ENCODE measurements around the gene NPLOC4.

NPLOC4 gene

GRCh38 chr17:81514489-81514738, 122.5 kb downstream of the NPLOC4 start:
- DNase-seq (ENCODE audit: insufficient read length, low spot score) (no peak), FAIRE-seq (no peak)
- no peak for TF ChIP-seq TAF1 (IDR thresholded peaks at IDR 0.05; ENCODE audit: low read depth, low read length)
- TF ChIP-seq PAX5 (IDR thresholded peaks at IDR 0.05; ENCODE audit: insufficient read depth, low read length, severe bottlenecking), result no peak
- TF ChIP-seq SPI1 (IDR thresholded peaks at IDR 0.05; ENCODE audit: low read depth, low read length), result no peak

GRCh38 chr17:81513753-81514488, 123.0 kb downstream of the NPLOC4 start:
- FAIRE-seq (no peak), DNase-seq (ENCODE audit: insufficient read length, low spot score) (no peak)
- TF ChIP-seq PAX5 (IDR thresholded peaks at IDR 0.05; ENCODE audit: insufficient read depth, low read length, severe bottlenecking), result no peak
- TF ChIP-seq POLR2A (IDR thresholded peaks at IDR 0.05; ENCODE audit: low read depth, low read length), result no peak

GRCh38 chr17:81513372-81513752, 123.5 kb downstream of the NPLOC4 start:
- DNase-seq (ENCODE audit: insufficient read length, low spot score) (no peak), FAIRE-seq (no peak)
- peak; percentile 67; the same call in 1 of the 2 replicates for TF ChIP-seq POLR2AphosphoS5 (IDR thresholded peaks at IDR 0.05; ENCODE audit: low read depth, low read length)
- TF ChIP-seq TAF1 (IDR thresholded peaks at IDR 0.05; ENCODE audit: low read depth, low read length), result no peak
- peak; percentile 68; the same call in 1 of the 2 replicates for TF ChIP-seq POLR2A (IDR thresholded peaks at IDR 0.05; ENCODE audit: low read depth, low read length)
- TF ChIP-seq SPI1 (IDR thresholded peaks at IDR 0.05; ENCODE audit: low read depth, low read length), result no peak
- no peak for TF ChIP-seq POU2F2 (IDR thresholded peaks at IDR 0.05; ENCODE audit: low read depth, low read length)
- no peak for TF ChIP-seq PAX5 (IDR thresholded peaks at IDR 0.05; ENCODE audit: insufficient read depth, low read length, severe bottlenecking)

- peak; percentile 59 for FAIRE-seq
Observed at GRCh38 chr17:81512562-81513371, 124.1 kb downstream of the NPLOC4 start, which contains the start of gene ACTG1. Gene ACTG1 (minus strand): TSS chr17:81512799. CDS start chr17:81512354, 445 bp downstream.

GRCh38 chr17:81511804-81512561, 124.9 kb downstream of the NPLOC4 start:
- no peak for DNase-seq (ENCODE audit: insufficient read length, low spot score)
- no peak for TF ChIP-seq SPI1 (IDR thresholded peaks at IDR 0.05; ENCODE audit: low read depth, low read length)
- no peak for TF ChIP-seq POU2F2 (IDR thresholded peaks at IDR 0.05; ENCODE audit: low read depth, low read length)
- TF ChIP-seq POLR2AphosphoS5 (IDR thresholded peaks at IDR 0.05; ENCODE audit: low read depth, low read length), result peak; percentile 68
- TF ChIP-seq TAF1 (IDR thresholded peaks at IDR 0.05; ENCODE audit: low read depth, low read length), result no peak
- no peak for TF ChIP-seq PAX5 (IDR thresholded peaks at IDR 0.05; ENCODE audit: insufficient read depth, low read length, severe bottlenecking)
- TF ChIP-seq POLR2A (IDR thresholded peaks at IDR 0.05; ENCODE audit: low read depth, low read length), result peak; percentile 47
- no peak for FAIRE-seq

More at GRCh38 chr17:81512562-81513371, 124.1 kb downstream of the NPLOC4 start, which contains the start of gene ACTG1:
- peak; percentile 99 for TF ChIP-seq POLR2AphosphoS5 (IDR thresholded peaks at IDR 0.05; ENCODE audit: low read depth, low read length)
- TF ChIP-seq POLR2A (IDR thresholded peaks at IDR 0.05; ENCODE audit: low read depth, low read length), result peak; percentile 97
- peak; percentile 43 for TF ChIP-seq PAX5 (IDR thresholded peaks at IDR 0.05; ENCODE audit: insufficient read depth, low read length, severe bottlenecking)
- TF ChIP-seq TAF1 (IDR thresholded peaks at IDR 0.05; ENCODE audit: low read depth, low read length), result peak; percentile 94
- peak; percentile 91 for TF ChIP-seq POU2F2 (IDR thresholded peaks at IDR 0.05; ENCODE audit: low read depth, low read length)
- TF ChIP-seq SPI1 (IDR thresholded peaks at IDR 0.05; ENCODE audit: low read depth, low read length), result no peak
- no peak for DNase-seq (ENCODE audit: insufficient read length, low spot score)

GRCh38 chr17:81511554-81511803, 125.4 kb downstream of the NPLOC4 start:
- FAIRE-seq (peak; percentile 41), DNase-seq (ENCODE audit: insufficient read length, low spot score) (no peak)
- 0 out of 2 replicates have a peak, but pooled peaks have one; percentile 11 for TF ChIP-seq TAF1 (IDR thresholded peaks at IDR 0.05; ENCODE audit: low read depth, low read length)
- no peak for TF ChIP-seq POLR2A (IDR thresholded peaks at IDR 0.05; ENCODE audit: low read depth, low read length)
- TF ChIP-seq POLR2AphosphoS5 (IDR thresholded peaks at IDR 0.05; ENCODE audit: low read depth, low read length), result no peak

GRCh38 chr17:81510785-81511553, 125.9 kb downstream of the NPLOC4 start:
- no peak for TF ChIP-seq PAX5 (IDR thresholded peaks at IDR 0.05; ENCODE audit: insufficient read depth, low read length, severe bottlenecking)
- peak; percentile 48 for TF ChIP-seq POLR2A (IDR thresholded peaks at IDR 0.05; ENCODE audit: low read depth, low read length)
- TF ChIP-seq POLR2AphosphoS5 (IDR thresholded peaks at IDR 0.05; ENCODE audit: low read depth, low read length), result peak; percentile 41; the same call in 1 of the 2 replicates
- TF ChIP-seq POU2F2 (IDR thresholded peaks at IDR 0.05; ENCODE audit: low read depth, low read length), result 0 out of 2 replicates have a peak, but pooled peaks have one; percentile 46
- FAIRE-seq (peak; percentile 59), DNase-seq (ENCODE audit: insufficient read length, low spot score) (no peak)

- TF ChIP-seq POLR2AphosphoS5 (IDR thresholded peaks at IDR 0.05; ENCODE audit: low read depth, low read length), result no peak
- TF ChIP-seq POU2F2 (IDR thresholded peaks at IDR 0.05; ENCODE audit: low read depth, low read length), result peak; percentile 13; the same call in 1 of the 2 replicates
- FAIRE-seq, result no peak
- DNase-seq (ENCODE audit: insufficient read length, low spot score), result no peak
Observed at GRCh38 chr17:81509972-81510784, 126.7 kb downstream of the NPLOC4 start.

All from GM12891 (cell line).